ENCODE measurements around the gene VCL. TPM values are rescaled to one million over a fixed set of nuclear protein-coding genes. Genes with fewer than 3 reads are reported as not detected.

The VCL gene
- total and polyA plus RNA-seq, 7 donors, result 6.2 to 451 (median 179) TPM

DNA sequence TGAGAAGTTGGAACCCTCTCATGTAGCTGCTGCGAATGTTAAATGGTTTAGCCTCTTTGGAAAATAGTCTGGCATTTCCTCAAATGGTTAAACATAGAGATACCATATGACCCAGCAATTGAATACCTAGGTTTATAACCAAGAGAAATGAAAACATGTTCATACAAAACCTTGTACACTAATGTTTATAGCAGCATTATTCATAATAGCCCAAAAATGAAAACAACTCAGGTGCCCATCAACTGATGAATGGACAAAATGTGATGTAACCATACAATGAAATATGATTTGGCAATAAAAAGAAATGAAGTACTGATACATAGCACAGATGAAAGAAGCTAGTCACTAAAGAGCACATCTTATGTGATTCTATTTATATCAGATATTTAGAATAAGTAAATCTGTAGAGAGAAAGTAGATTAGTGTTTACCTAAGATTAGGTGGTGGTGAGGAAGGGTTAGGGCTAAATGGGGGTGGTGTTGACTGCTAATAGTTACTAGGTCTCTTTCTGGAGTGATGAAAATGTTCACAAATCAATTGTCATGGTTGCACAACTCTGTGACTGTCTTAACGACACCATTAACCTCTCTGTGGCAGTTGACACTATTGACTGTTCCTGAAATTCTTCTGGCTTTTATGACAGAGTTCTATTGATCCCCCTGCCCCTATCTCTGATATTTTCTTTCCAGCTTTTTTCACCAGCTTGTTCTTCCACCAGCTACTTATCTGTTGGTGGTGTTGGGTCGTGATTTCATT lies 35.2 kb downstream of the VCL start:
- Histone ChIP-seq H3K4me3 (no peak overlapping the region), H3K36me3 (peaks cover 0 to 5% (median 2%) of the 10 kb centered on the region in 4 donors), H3K4me1 (peaks cover 0 to 88% (median 60%) of the 10 kb centered on the region in 4 donors), H3K27me3 (no peaks in the 10 kb centered on the region), H3K9me3 (no peaks in the 10 kb centered on the region), H3K27ac (peak overlapping the region in 3 of 4 donors; percentile 17 to 73 (median 63))
- no peak for DNase-seq
- intact Hi-C loops (cut with DNase I), result no loop called here
- 75 to 80% methylated on average over 3 of the region's 3 CpGs for WGBS, 2 donors
- TF ChIP-seq EP300 (IDR thresholded peaks at IDR 0.05) (no peak), CTCF (IDR thresholded peaks at IDR 0.05) (no peak), POLR2A (IDR thresholded peaks at IDR 0.05) (no peak), POLR2AphosphoS5 (IDR thresholded peaks at IDR 0.05) (no peak)

DNA sequence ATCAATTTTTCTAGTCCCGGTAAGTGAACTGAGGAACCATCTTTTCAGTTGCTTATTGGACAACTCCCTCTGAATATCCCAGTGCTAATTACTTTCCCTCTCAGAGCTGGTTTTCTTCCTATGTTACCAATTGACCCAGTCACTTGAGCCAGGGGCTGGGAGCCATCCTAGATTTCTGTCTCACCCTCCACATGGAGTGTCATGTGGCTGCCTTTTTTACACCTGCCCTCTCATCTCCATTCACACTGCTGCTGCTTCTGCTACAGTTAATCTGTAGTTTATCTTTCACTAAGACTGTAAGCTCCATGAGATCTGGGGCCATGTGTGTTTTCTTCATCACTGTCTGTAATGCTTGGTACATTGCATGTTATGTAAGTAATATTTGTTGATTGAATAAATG lies 35.8 kb downstream of the VCL start:
- intact Hi-C loops (cut with DNase I), result no loop called here
- H3K27me3 ChIP-seq, result no peaks in the 10 kb centered on the region
- H3K9me3 ChIP-seq, result no peaks in the 10 kb centered on the region
- WGBS, 2 donors, result 93 to 100% methylated on average over 1 of the region's 1 CpG
- H3K4me3 ChIP-seq, result no peak overlapping the region
- H3K27ac ChIP-seq, result peak overlapping the region in 3 of 4 donors; percentile 4 to 73 (median 63)
- no peak for DNase-seq
- TF ChIP-seq CTCF (IDR thresholded peaks at IDR 0.05) (no peak), POLR2AphosphoS5 (IDR thresholded peaks at IDR 0.05) (no peak), POLR2A (IDR thresholded peaks at IDR 0.05) (no peak), EP300 (IDR thresholded peaks at IDR 0.05) (no peak)
- peaks cover 0 to 5% (median 2%) of the 10 kb centered on the region in 4 donors for H3K36me3 ChIP-seq
- H3K4me1 ChIP-seq, result peaks cover 0 to 93% (median 63%) of the 10 kb centered on the region in 4 donors

- 55 to 62% methylated on average over 2 of the region's 2 CpGs for WGBS, 2 donors
- H3K27me3 ChIP-seq, result no peaks in the 10 kb centered on the region
- H3K4me1 ChIP-seq, result peaks cover 0 to 93% (median 63%) of the 10 kb centered on the region in 4 donors
- intact Hi-C loops (cut with DNase I), result no loop called here
- H3K4me3 ChIP-seq, result no peak overlapping the region
- H3K36me3 ChIP-seq, result peaks cover 0 to 5% (median 2%) of the 10 kb centered on the region in 4 donors
- no peak for DNase-seq
- no peak for TF ChIP-seq POLR2A (IDR thresholded peaks at IDR 0.05)
- H3K9me3 ChIP-seq, result no peaks in the 10 kb centered on the region
- H3K27ac ChIP-seq, result peak overlapping the region in 3 of 4 donors; percentile 7 to 73 (median 63)
Measured at GRCh38 chr10:74034301-74034700, 36.4 kb downstream of the VCL start.

- H3K27me3 ChIP-seq, result no peaks in the 10 kb centered on the region
- peaks cover 0 to 93% (median 63%) of the 10 kb centered on the region in 4 donors for H3K4me1 ChIP-seq
- 22 to 36% methylated on average over 1 of the region's 1 CpG for WGBS, 2 donors
- H3K27ac ChIP-seq, result peak overlapping the region in 3 of 4 donors; percentile 46 to 73 (median 63)
- H3K4me3 ChIP-seq, result no peak overlapping the region
- intact Hi-C loops (cut with DNase I), result loop anchor here (5.0 kb wide), 1 partner anchor 42 kb away; no protein-coding TSS in a partner anchor
- TF ChIP-seq CTCF (IDR thresholded peaks at IDR 0.05) (no peak), EP300 (IDR thresholded peaks at IDR 0.05) (no peak), POLR2AphosphoS5 (IDR thresholded peaks at IDR 0.05) (no peak), POLR2A (IDR thresholded peaks at IDR 0.05) (no peak)
- no peak for DNase-seq
- H3K9me3 ChIP-seq, result no peaks in the 10 kb centered on the region
- peaks cover 0 to 5% (median 2%) of the 10 kb centered on the region in 4 donors for H3K36me3 ChIP-seq
Measured at GRCh38 chr10:74035303-74035702, 37.4 kb downstream of the VCL start.

DNA sequence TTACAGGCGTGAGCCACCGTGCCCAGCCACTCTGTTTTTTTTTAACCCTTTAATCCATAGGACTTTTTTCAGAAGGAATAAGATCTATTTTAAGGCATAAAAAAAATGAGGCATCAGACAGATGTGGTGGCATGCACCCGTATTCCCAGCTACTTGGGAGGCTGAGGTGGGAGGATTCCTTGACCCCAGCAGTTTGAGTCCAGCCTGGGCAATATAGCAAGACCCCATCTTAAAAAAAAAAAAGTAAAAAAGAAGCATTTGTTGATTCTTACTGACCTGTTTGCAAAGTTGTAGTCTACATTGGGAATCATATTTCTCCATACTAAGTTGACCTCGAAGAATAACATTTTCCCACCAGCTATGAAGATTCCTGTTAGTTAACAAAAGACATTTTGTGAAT lies 38.6 kb downstream of the VCL start:
- H3K4me1 ChIP-seq, result peaks cover 0 to 90% (median 59%) of the 10 kb centered on the region in 4 donors
- intact Hi-C loops (cut with DNase I), result loop anchor here (5.0 kb wide), 1 partner anchor 41 kb away; no protein-coding TSS in a partner anchor
- TF ChIP-seq CTCF (IDR thresholded peaks at IDR 0.05) (no peak), EP300 (IDR thresholded peaks at IDR 0.05) (no peak), POLR2AphosphoS5 (IDR thresholded peaks at IDR 0.05) (no peak), POLR2A (IDR thresholded peaks at IDR 0.05) (no peak)
- H3K36me3 ChIP-seq, result peaks cover 0 to 5% (median 2%) of the 10 kb centered on the region in 4 donors
- H3K27me3 ChIP-seq, result no peaks in the 10 kb centered on the region
- peak overlapping the region in 3 of 4 donors; percentile 46 to 73 (median 63) for H3K27ac ChIP-seq
- no peak for DNase-seq
- H3K4me3 ChIP-seq, result no peak overlapping the region
- no peaks in the 10 kb centered on the region for H3K9me3 ChIP-seq
- 81 to 88% methylated on average over 4 of the region's 4 CpGs for WGBS, 2 donors
